Measurements from ENCODE around the gene FAM53B.
"Not testable (repeated sequence)": the region's sequence is repeated elsewhere in the genome, so short reads cannot be mapped to it uniquely, and the experiment has no call there.

The FAM53B gene

DNA sequence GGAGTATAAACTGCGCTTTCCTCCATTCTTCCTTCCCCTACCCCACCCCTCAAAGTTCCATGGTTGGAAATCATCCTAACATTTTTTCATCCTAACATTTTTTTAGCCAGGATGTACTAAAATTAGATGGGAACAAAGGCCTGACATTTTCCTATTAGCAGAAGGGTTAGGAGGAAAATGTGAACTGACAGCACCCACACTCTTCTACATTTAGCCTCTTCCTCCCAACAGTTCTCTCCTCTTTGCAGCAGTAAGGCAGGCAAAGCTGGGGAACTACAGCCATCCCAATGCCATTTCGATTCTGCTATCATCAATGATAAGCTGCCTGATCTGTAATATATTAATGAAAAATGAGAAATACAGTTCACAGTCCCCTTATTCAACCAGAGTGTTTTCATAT, 11.4 kb upstream of the FAM53B start:
- no peaks in the 10 kb centered on the region for H3K9me3 ChIP-seq (ENCODE audit: control insufficient read depth, insufficient read depth, low read length)
- no peaks in the 10 kb centered on the region for H3K4me1 ChIP-seq (ENCODE audit: control insufficient read depth, insufficient read depth, low read length)
- DNase-seq (ENCODE audit: low read depth, low spot score): no peak
- no CpG with 5 or more reads among the region's 2 CpGs for WGBS (ENCODE audit: insufficient coverage, insufficient read length)
- no peak overlapping the region for H3K27ac ChIP-seq (ENCODE audit: low read length)
- no peaks in the 10 kb centered on the region for H3K36me3 ChIP-seq (ENCODE audit: control insufficient read depth, insufficient read depth, low read length)
- H3K27me3 ChIP-seq (ENCODE audit: control insufficient read depth, insufficient read depth, low read length): no peaks in the 10 kb centered on the region
- no peak overlapping the region for H3K4me3 ChIP-seq (ENCODE audit: low read length)

DNA sequence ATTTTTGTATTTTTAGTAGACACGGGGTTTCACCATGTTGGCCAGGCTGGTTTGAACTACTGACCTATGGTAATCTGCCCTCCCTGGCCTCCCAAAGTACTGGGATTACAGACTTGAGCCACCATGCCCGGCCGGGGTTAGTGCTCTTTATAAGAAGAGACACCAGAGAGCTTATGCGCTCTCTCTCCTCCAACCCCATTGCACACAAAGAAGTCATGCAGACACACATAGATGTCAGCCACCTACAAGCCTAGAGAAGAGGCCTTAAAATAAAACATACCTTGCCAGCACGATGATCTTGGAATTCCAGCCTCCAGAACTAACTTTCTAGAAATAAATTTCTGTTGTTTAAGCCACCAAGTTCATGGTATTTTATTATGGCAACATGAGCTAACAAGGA, 10.0 kb upstream of the FAM53B start:
- Histone ChIP-seq H3K27ac (ENCODE audit: low read length) (no peak overlapping the region), H3K4me1 (ENCODE audit: control insufficient read depth, insufficient read depth, low read length) (no peaks in the 10 kb centered on the region), H3K27me3 (ENCODE audit: control insufficient read depth, insufficient read depth, low read length) (no peaks in the 10 kb centered on the region), H3K36me3 (ENCODE audit: control insufficient read depth, insufficient read depth, low read length) (no peaks in the 10 kb centered on the region), H3K4me3 (ENCODE audit: low read length) (no peak overlapping the region), H3K9me3 (ENCODE audit: control insufficient read depth, insufficient read depth, low read length) (no peaks in the 10 kb centered on the region)
- no peak for DNase-seq (ENCODE audit: low read depth, low spot score)
- no CpG with 5 or more reads among the region's 5 CpGs for WGBS (ENCODE audit: insufficient coverage, insufficient read length)

DNA sequence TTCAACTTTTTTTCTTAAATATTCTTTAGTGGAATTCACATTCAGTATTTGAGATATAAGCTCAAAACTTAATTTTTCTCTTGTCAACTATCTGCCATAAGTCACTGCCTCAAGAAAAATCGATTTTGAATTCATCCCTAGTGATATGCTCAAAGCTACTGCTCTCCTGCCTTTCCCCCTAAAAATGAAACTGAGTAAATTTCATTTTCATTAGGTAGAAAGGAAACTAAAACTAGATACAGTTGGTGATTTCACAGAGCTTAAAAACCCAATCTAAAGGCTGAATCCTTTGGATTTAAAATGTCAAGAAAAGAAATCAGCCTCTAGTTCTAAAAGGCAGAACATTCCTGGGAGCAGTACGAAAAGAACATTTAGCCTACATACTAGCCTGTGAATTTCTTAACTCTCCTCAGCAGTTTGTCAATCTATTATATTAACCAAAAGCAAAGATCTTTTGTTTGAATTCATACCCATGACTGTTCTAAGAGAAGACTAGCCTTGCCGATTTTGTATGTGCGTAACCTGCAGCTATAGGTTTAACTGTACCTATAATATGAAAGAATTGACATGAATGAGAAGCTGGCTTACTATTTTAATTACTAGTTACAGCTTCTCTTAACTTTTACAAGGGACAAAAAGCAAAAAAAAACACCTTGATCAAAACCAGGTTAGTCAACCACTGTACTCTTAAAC, 4.9 kb upstream of the FAM53B start:
- Histone ChIP-seq H3K27me3 (ENCODE audit: control insufficient read depth, insufficient read depth, low read length) (no peaks in the 10 kb centered on the region), H3K9me3 (ENCODE audit: control insufficient read depth, insufficient read depth, low read length) (no peaks in the 10 kb centered on the region), H3K27ac (ENCODE audit: low read length) (no peak overlapping the region), H3K4me1 (ENCODE audit: control insufficient read depth, insufficient read depth, low read length) (no peaks in the 10 kb centered on the region), H3K36me3 (ENCODE audit: control insufficient read depth, insufficient read depth, low read length) (peaks cover 2% of the 10 kb centered on the region; the same call in 1 of the 2 replicates), H3K4me3 (ENCODE audit: low read length) (no peak overlapping the region)
- no CpG with 5 or more reads among the region's 4 CpGs for WGBS (ENCODE audit: insufficient coverage, insufficient read length)
- DNase-seq (ENCODE audit: low read depth, low spot score): no peak

DNA sequence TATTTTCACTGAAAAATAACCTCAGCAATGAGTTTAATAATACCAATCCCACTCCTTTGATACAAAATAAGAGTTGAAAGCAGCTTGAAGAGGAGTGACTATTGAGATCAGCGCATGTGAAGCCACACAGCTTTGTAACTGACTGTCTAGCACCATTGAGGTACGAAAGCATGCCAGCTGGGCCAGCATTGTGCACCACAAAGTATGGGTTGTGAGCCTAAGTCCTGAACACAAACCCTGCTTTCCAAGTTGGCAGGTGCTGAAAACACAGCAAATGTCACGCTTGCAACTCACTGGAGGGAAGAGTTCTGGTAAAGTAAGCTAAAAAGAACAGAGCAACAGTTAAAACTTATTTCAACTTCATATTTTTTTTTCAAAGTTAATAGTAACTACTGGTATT, 4.0 kb upstream of the FAM53B start:
- Histone ChIP-seq H3K4me3 (ENCODE audit: low read length) (no peak overlapping the region), H3K9me3 (ENCODE audit: control insufficient read depth, insufficient read depth, low read length) (no peaks in the 10 kb centered on the region), H3K36me3 (ENCODE audit: control insufficient read depth, insufficient read depth, low read length) (peaks cover 2% of the 10 kb centered on the region; the same call in 1 of the 2 replicates), H3K4me1 (ENCODE audit: control insufficient read depth, insufficient read depth, low read length) (no peaks in the 10 kb centered on the region), H3K27ac (ENCODE audit: low read length) (no peak overlapping the region), H3K27me3 (ENCODE audit: control insufficient read depth, insufficient read depth, low read length) (peaks cover under 1% of the 10 kb centered on the region; the same call in 1 of the 2 replicates)
- DNase-seq (ENCODE audit: low read depth, low spot score): no peak
- WGBS (ENCODE audit: insufficient coverage, insufficient read length): no CpG with 5 or more reads among the region's 3 CpGs

DNA sequence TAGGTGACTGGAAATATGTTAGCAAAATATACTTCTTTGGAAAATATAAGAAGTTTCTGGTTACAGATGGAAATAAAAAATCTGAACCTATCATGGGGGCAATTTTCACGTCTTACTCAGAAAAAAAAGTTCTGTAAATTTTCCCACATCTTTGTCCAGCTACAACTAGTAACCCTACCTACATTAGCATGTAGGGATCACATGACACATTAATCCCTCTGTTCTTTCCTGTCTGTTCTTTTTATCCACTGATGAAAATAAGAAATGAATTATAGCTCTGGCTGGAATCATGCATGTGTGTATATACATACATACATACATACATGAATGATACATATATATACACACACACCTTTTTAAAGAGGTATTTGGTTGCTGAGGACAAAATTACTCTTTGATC, 3.6 kb upstream of the FAM53B start:
- no peak for DNase-seq (ENCODE audit: low read depth, low spot score)
- WGBS (ENCODE audit: insufficient coverage, insufficient read length): no CpG with 5 or more reads among the region's 1 CpG
- Histone ChIP-seq H3K9me3 (ENCODE audit: control insufficient read depth, insufficient read depth, low read length) (no peaks in the 10 kb centered on the region), H3K4me1 (ENCODE audit: control insufficient read depth, insufficient read depth, low read length) (no peaks in the 10 kb centered on the region), H3K27ac (ENCODE audit: low read length) (no peak overlapping the region), H3K36me3 (ENCODE audit: control insufficient read depth, insufficient read depth, low read length) (peaks cover 2% of the 10 kb centered on the region; the same call in 1 of the 2 replicates), H3K4me3 (ENCODE audit: low read length) (no peak overlapping the region), H3K27me3 (ENCODE audit: control insufficient read depth, insufficient read depth, low read length) (peaks cover 2% of the 10 kb centered on the region; the same call in 1 of the 2 replicates)

DNA sequence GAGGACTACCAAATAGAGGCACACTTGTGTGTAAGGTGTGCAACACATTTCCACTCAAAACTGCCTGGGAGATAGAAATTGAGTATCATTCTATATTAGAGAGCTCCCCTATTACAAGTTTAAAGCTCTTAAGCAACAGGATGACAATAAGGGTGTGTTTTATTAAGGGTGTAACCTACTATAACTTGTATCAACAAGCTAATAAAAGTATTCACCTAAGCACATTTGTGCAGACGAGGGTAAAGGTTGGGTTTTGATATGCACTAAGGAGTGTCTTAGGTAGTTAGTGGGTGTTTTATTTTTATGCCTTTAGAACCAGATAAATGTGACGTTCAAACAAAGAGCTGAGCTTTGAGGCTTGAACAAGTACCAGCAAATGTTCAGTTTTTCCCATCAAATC, 2.8 kb upstream of the FAM53B start:
- no CpG with 5 or more reads among the region's 2 CpGs for WGBS (ENCODE audit: insufficient coverage, insufficient read length)
- H3K4me1 ChIP-seq (ENCODE audit: control insufficient read depth, insufficient read depth, low read length): peaks cover 5% of the 10 kb centered on the region; the same call in 1 of the 2 replicates
- H3K27ac ChIP-seq (ENCODE audit: low read length): no peak overlapping the region
- peaks cover 5% of the 10 kb centered on the region; the same call in 1 of the 2 replicates for H3K27me3 ChIP-seq (ENCODE audit: control insufficient read depth, insufficient read depth, low read length)
- H3K36me3 ChIP-seq (ENCODE audit: control insufficient read depth, insufficient read depth, low read length): peaks cover 2% of the 10 kb centered on the region; the same call in 1 of the 2 replicates
- no peak for DNase-seq (ENCODE audit: low read depth, low spot score)
- no peaks in the 10 kb centered on the region for H3K9me3 ChIP-seq (ENCODE audit: control insufficient read depth, insufficient read depth, low read length)
- H3K4me3 ChIP-seq (ENCODE audit: low read length): no peak overlapping the region

DNA sequence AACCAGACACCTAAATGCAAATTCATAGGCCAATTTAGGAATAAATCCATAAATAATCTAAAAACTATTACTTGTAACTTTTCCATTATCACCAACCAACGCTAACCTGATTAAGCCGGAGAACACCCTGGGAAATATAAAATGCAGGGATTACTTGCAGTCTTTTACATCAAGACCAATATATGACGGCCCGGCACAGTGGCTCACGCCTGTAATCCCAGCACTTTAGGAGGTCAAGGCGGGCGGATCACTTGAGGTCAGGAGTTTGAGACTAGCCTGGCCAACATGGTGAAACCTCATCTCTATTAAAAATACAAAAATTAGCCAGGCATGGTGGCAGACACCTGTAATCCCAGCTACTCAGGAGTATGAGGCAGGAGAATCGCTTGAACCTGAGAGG, 2.3 kb upstream of the FAM53B start:
- DNase-seq (ENCODE audit: low read depth, low spot score); H3K4me3 ChIP-seq (ENCODE audit: low read length); H3K36me3 ChIP-seq (ENCODE audit: control insufficient read depth, insufficient read depth, low read length); H3K27me3 ChIP-seq (ENCODE audit: control insufficient read depth, insufficient read depth, low read length); H3K9me3 ChIP-seq (ENCODE audit: control insufficient read depth, insufficient read depth, low read length); H3K27ac ChIP-seq (ENCODE audit: low read length); H3K4me1 ChIP-seq (ENCODE audit: control insufficient read depth, insufficient read depth, low read length): not testable (repeated sequence)
- 100% methylated on average over 2 of the region's 8 CpGs for WGBS (ENCODE audit: insufficient coverage, insufficient read length)

DNA sequence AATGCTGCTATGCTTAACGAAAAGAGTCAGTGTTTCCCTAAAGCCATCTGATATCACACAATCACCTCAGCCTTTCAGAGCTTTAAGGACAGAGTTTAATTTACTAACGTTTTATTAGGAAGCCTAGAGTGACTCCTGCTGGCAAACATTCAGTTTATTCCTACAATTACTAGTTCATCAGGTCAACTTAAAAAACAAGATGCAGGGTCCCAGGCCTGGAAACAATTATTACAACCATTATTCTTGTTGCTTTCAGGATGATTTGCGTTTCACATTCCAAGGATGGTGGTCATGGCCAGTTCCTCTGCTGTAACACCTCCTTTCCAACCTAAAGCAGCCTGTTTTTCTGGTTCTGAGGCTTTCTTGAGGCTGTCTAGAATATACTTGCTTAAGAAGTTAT, 1.5 kb upstream of the FAM53B start:
- H3K9me3 ChIP-seq (ENCODE audit: control insufficient read depth, insufficient read depth, low read length): no peaks in the 10 kb centered on the region
- WGBS (ENCODE audit: insufficient coverage, insufficient read length): no CpG with 5 or more reads among the region's 3 CpGs
- peaks cover 5% of the 10 kb centered on the region; the same call in 1 of the 2 replicates for H3K27me3 ChIP-seq (ENCODE audit: control insufficient read depth, insufficient read depth, low read length)
- no peak overlapping the region for H3K4me3 ChIP-seq (ENCODE audit: low read length)
- no peak for DNase-seq (ENCODE audit: low read depth, low spot score)
- H3K36me3 ChIP-seq (ENCODE audit: control insufficient read depth, insufficient read depth, low read length): peaks cover 2% of the 10 kb centered on the region; the same call in 1 of the 2 replicates
- H3K27ac ChIP-seq (ENCODE audit: low read length): no peak overlapping the region
- H3K4me1 ChIP-seq (ENCODE audit: control insufficient read depth, insufficient read depth, low read length): peaks cover 6% of the 10 kb centered on the region; the same call in 1 of the 2 replicates

DNA sequence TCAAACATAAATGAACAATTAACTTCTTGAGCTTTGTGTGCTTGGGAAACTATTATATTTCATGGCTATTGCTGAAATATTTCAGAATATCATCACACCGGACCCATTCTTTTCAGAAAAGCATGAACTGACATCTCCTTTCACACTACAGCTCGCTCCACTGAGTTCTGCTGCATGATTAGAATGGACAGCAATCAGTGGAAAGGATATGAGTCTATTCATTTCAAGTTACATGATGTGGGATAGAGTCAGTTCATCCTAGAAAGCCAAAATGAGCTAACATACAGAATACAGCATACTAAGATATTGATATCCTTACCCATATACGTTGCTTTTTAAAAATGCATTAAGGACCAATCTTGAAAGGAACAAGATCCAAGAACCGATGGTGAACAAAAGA, 1.1 kb upstream of the FAM53B start:
- H3K27me3 ChIP-seq (ENCODE audit: control insufficient read depth, insufficient read depth, low read length): peaks cover 5% of the 10 kb centered on the region; the same call in 1 of the 2 replicates
- H3K9me3 ChIP-seq (ENCODE audit: control insufficient read depth, insufficient read depth, low read length): no peaks in the 10 kb centered on the region
- H3K4me3 ChIP-seq (ENCODE audit: low read length): no peak overlapping the region
- H3K36me3 ChIP-seq (ENCODE audit: control insufficient read depth, insufficient read depth, low read length): peaks cover 2% of the 10 kb centered on the region; the same call in 1 of the 2 replicates
- DNase-seq (ENCODE audit: low read depth, low spot score): no peak
- WGBS (ENCODE audit: insufficient coverage, insufficient read length): no CpG with 5 or more reads among the region's 4 CpGs
- peaks cover 8% of the 10 kb centered on the region; the same call in 1 of the 2 replicates for H3K4me1 ChIP-seq (ENCODE audit: control insufficient read depth, insufficient read depth, low read length)
- H3K27ac ChIP-seq (ENCODE audit: low read length): no peak overlapping the region

DNA sequence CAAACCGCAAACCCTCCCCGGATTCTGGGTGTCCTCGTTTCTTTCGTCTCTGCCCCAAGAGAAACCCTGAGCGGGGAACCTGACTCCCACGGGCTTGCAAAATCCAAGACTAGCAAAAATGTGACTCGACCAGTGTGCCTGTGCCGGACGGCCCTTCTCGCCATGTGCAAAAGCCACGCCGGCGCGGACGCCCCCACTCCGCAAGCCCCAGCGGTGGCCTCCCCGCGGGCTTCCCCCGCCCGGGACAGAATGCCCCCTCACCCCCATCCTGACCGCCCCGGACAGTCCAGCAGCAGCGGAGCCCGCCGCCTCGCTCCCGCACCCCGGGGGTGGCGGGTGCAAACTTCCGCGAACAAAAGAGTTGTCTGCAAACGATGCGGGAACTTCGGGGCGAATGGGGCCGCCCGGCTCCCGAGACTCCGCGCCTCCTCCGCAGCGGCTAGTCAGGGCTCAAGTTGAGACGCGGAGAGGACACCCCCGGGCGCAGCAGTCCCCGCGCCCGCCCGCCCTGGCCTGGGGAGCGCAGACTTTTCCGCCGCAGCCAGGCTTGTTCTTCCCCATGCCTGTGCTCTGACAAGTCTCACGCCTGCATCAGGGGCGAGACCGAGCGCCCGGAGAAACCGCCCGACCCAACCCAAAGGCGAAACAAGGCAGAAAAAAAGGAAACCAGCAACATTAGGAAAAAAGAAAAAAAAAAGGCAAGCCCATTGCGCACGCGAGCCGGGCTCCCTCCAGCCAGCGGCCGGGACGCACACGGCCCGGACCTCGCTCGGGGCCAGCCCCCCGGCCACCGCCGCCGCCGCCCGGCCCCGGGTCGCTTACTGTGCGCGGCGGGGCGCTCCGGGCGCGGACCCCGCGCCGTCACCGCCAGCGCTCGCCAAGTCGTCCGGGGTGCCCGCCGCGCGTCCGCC, 732 bp downstream of the FAM53B start:
- DNase-seq (ENCODE audit: low read depth, low spot score): no peak
- Histone ChIP-seq H3K9me3 (ENCODE audit: control insufficient read depth, insufficient read depth, low read length) (no peaks in the 10 kb centered on the region), H3K27me3 (ENCODE audit: control insufficient read depth, insufficient read depth, low read length) (peaks cover 5% of the 10 kb centered on the region; the same call in 1 of the 2 replicates), H3K4me1 (ENCODE audit: control insufficient read depth, insufficient read depth, low read length) (peaks cover 11% of the 10 kb centered on the region), H3K27ac (ENCODE audit: low read length) (no peak overlapping the region), H3K4me3 (ENCODE audit: low read length) (peak overlapping the region; percentile 79), H3K36me3 (ENCODE audit: control insufficient read depth, insufficient read depth, low read length) (peaks cover 2% of the 10 kb centered on the region; the same call in 1 of the 2 replicates)
- no CpG with 5 or more reads among the region's 101 CpGs for WGBS (ENCODE audit: insufficient coverage, insufficient read length)
